ENCODE results near the gene FHIP1B.
"Not testable (repeated sequence)": the region's sequence is repeated elsewhere in the genome, so short reads cannot be mapped to it uniquely, and the experiment has no call there.

The FHIP1B gene

GRCh38 chr11:6234387-6235107, at the start of gene FHIP1B:
Gene FHIP1B, minus strand, starts transcription at chr11:6234636. Its CDS starts 10,120 bp downstream, at chr11:6224516.
- peak; percentile 99 for DNase-seq

DNA sequence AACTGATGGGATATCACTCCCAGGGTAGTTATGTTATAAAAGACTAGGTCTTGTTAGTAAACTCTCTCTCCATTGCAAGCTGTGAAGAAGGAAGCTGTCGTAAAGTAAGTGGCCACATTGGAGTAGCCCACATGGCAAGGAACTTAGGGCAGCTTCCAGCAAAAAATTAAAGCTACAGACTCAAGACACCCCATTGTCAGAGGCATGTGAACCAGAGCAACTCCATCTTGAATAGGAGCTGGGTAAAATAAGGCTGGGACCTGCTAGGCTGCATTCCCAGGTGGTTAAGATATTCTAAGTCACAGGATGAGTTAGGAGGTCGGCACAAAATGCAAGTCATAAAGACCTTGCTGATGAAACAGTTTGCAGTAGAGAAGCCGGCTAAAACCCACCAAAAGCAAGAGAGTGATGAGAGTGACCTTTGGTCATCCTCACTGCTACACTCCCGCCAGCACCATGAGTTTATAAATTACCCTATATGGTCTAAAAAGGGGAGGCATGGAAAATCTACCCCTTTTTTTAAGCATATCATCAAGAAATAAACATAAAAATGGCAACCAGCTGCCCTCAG, 49.1 kb upstream of the FHIP1B start:
- no peak for DNase-seq

DNA sequence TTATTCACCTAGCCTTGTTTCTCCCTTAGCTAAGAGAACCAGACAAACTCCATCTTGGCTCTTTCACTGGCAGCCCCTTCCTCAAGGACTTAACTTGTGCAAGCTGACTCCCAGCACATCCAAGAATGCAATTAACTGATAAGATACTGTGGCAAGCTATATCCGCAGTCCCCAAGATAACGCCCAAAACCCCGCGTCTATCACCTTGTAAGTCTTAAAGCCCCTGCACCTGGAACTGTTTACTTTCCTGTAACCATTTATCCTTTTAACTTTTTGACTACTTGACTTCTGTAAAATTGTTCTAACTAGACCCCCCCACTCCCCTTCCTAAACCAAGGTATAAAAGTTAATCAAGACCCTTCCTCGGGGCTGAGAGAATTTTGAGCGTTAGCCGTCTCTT, 46.4 kb upstream of the FHIP1B start:
- DNase-seq, result not testable (repeated sequence)

GRCh38 chr11:6273188-6273587, 38.8 kb upstream of the FHIP1B start:
- DNase-seq, result no peak

GRCh38 chr11:6271598-6271997, 37.2 kb upstream of the FHIP1B start:
- DNase-seq, result no peak

- DNase-seq, result no peak
Measured at GRCh38 chr11:6270584-6271246, 36.3 kb upstream of the FHIP1B start.

DNA sequence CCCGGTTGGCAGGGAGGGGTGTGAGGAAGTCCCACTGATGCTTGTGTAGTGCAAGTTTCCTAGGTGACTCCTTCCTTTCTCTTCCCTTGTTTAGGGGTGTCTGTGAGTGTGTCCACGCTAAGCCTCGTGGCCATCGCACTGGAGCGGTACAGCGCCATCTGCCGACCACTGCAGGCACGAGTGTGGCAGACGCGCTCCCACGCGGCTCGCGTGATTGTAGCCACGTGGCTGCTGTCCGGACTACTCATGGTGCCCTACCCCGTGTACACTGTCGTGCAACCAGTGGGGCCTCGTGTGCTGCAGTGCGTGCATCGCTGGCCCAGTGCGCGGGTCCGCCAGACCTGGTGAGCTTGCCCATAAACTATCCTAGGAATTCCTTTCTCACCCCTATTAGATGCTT, 35.6 kb upstream of the FHIP1B start:
- DNase-seq, result no peak

GRCh38 chr11:6268820-6269219, 34.4 kb upstream of the FHIP1B start:
- DNase-seq, result no peak

- DNase-seq, result no peak
Measured at GRCh38 chr11:6263662-6264061, 29.2 kb upstream of the FHIP1B start.

DNA sequence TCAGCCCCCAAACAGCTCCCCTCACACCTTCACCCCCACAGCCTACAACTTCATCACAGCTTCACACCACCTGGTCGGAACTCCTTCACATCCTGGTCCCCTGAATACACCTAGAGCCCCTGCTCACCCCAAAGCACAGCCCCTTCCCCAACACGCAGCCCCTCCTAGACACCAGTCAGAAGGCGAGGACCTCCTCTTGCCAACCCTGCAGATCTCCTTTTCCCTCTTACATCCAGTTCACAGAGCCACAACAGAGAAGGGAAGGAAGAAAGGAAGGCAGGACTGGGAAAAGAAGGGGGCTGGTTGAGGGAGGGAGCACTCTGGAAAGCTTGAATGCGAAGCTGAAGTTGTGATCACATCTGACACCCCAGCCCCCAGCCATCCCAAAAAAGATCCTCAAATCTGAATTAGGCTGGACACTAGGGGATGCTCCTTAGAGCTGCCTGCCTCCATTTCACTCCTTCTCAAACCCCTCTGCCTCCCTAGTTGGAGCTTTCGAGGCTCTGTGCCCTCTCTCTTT, 25.8 kb upstream of the FHIP1B start:
- DNase-seq, result no peak

DNA sequence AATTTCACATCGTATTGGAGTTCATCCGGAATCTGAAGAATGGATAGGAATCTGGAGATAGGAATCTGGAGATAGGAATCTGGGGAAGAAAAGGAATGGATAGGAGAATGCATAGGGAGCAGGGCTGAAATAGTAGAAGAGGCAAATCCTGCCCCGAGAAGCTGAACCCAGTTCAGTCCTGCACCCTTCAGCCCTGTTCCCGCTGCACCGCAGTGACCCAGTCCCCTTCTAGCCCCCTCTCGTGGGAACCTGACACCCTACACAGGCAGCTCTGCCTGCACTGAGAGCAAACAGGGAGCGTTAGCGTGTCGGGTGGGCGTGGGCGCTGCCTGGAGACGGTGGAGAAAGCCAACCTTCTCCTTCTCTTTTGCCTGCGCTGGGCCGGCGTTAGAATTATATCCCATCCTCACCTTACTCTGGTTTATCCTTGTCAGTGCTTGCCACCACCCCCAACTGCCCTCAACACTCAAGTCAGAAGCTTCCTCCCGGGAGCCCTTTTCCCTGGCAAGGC, 24.2 kb upstream of the FHIP1B start:
- peak; percentile 54 for DNase-seq

- DNase-seq, result no peak
Measured at GRCh38 chr11:6258141-6258540, 23.7 kb upstream of the FHIP1B start.

DNA sequence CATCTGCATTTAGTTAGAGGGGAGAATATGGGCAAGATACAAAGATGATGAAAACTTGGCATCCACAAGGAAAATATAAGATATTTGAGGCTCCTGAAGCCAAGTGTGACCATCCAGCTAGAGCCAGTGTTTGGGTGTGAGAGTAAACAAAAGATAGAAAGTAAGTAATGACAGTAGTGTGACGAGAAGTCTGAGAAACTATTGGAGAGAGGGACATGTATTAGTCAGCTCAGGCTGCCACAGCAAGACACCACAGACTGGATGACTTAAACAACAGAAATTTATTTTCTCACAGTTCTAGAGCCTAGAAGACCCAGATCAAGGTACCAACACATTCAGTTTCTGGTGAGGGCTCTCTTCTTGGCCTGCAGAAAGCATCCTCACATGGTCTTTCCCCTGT, 18.8 kb upstream of the FHIP1B start:
- no peak for DNase-seq

GRCh38 chr11:6251990-6252473, 17.6 kb upstream of the FHIP1B start:
- DNase-seq, result no peak

DNA sequence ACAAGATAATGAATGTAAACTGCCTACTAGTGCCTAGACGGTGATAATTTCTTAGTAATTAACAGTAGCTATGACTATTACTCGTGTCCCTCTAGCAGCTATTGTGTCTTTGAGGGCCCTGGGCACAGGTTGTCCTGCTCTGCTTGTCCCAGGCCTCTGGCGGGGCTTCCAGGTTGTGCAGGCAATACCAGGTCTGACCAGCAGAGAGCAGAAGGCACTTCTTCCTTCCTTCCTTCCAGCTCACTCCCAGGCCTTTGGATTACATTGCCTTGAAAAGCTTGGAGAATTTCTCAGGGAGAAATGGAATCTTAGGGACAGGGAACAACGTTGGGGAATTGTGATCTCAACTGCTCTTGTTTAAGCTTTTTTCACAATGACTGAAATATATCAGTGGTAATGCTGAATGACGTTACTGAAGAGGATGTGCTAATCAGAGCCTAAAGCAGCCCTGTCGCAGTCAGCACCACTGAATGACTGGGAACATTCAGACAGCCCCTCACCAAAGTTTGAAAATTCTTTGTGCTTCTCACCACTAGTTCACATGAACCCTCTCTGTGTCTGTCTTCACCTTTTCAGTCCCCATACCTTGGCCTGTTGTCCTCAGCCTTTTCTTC, 16.8 kb upstream of the FHIP1B start:
- peak; percentile 69 for DNase-seq

DNA sequence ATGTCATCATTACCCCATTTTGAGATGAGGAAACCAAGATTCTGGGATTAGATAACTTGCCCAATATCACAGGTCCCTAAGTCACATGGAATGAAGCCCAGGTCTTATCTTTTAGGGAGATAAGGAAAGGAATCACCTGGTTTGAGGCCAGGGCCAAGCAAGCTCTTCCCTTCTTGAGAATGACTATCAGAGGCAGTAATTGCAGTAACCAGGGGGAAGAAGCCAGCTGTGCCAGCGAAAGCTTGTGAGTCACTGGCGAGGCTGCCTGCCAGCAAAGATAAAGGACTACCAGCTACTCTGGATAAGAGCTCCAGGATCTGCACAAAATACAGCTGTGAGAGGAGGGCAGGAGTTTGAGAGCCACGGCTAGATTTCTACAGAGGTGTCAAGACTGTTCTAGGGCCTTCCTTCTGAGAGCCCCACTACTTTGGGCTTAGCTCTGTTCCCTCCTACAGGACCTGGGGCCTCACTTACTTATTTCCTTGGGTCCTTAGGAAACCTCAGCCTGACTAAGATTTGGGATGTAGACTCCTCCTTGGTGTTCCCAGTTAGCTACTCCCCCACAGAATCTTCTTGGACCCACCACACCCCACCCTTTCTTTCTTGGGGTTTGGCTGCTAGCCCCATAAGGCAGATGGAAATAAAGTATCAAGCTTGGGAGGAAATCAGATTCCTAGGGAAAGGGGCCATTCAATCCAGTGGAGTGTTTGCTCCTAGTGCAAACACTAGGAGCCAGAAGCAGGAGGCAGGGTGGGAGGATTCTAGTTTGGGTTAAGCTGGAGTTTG, 15.5 kb upstream of the FHIP1B start:
- no peak for DNase-seq

- DNase-seq, result not testable (repeated sequence)
Measured at GRCh38 chr11:6248897-6249296, 14.5 kb upstream of the FHIP1B start.

GRCh38 chr11:6248248-6248647, 13.8 kb upstream of the FHIP1B start:
- DNase-seq, result no peak

DNA sequence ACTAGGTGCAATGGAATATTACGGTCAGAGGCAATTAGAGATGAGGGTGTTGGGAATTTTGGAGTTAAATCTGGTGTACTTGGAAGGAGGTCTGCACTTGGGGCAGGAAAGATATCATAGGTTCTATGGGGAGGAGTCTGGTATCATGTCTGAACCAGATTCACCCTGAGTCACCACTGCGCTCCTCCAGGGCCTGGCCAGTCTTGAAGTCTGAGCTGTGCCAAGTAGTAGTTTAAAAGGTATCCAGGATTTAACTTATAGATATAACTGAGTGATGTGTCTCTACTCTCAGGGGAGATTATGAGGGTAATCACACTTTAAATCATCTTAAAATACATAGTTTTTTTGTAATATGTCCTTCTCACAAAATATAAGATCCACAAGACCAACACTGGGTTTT, 11.1 kb upstream of the FHIP1B start:
- no peak for DNase-seq

- no peak for DNase-seq
Measured at GRCh38 chr11:6241316-6241715, 6.9 kb upstream of the FHIP1B start.

- DNase-seq, result no peak
Measured at GRCh38 chr11:6240781-6241180, 6.3 kb upstream of the FHIP1B start.

GRCh38 chr11:6240139-6240538, 5.7 kb upstream of the FHIP1B start:
- no peak for DNase-seq

All from NCI-H748 treated with DMSO at 0.1 percent for 48 hours (cell line).